Measurements from ENCODE around the gene MCRIP2. TPM values are rescaled to one million over a fixed set of nuclear protein-coding genes. Genes with fewer than 3 reads are reported as not detected.

MCRIP2 gene
- polyA plus RNA-seq, 1 donor from 2014 or later: 29.1 TPM

DNA sequence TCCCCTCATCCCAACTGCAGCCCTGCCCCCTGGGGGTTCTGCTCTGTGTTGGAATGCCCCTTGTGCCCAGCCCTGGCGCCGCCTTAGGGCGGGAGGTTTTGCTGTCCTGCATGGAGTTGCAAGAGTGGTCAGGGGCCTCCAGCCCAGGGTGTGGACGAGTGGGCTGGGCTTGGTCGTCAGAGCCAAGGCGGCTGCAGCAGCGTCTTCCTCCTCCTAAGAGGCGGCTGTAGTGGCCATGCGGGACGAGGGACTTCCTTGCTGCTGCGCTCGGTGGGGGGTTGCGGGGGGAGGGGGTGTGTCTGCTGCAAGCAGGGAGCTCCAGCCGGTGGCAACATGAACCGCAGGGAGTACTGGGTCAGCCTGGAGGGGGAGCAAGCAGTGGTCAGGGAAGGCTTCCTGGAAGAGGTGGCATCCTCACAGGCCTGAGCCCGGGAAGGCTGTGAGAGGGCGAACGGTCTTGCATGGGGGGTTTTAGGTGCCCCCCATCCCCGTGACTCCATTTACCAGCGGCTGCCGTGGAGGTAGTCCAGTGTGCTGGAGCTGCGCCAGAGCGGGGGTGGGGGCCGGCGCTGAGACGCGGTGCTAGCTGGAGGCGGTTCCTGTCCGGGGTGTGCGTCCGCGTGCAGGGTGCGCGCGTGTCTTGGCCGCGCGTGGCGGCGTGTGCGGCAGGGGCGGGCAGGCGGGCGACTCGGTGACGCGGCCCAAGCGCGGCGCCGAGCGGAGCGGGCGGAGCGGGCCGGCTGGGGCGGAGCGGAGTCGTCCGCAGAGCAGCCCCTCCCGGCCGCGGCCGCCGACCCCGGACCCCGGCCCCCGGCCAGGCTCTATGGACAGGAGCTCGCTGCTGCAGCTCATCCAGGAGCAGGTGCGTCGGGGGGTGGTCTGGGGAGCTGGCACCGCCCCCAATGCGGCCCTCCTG lies 33.6 kb downstream of the MCRIP2 start, which contains the start of gene RHBDL1:
TSS of gene RHBDL1 (plus strand) at position 704 of the 916 bp plus-strand sequence. CDS start at position 824, 120 bp downstream.
- H3K79me2 ChIP-seq (replicated peaks; ENCODE audit: insufficient read depth, low read length): no peaks in the 10 kb centered on the region
- TF ChIP-seq, protein P1, sequence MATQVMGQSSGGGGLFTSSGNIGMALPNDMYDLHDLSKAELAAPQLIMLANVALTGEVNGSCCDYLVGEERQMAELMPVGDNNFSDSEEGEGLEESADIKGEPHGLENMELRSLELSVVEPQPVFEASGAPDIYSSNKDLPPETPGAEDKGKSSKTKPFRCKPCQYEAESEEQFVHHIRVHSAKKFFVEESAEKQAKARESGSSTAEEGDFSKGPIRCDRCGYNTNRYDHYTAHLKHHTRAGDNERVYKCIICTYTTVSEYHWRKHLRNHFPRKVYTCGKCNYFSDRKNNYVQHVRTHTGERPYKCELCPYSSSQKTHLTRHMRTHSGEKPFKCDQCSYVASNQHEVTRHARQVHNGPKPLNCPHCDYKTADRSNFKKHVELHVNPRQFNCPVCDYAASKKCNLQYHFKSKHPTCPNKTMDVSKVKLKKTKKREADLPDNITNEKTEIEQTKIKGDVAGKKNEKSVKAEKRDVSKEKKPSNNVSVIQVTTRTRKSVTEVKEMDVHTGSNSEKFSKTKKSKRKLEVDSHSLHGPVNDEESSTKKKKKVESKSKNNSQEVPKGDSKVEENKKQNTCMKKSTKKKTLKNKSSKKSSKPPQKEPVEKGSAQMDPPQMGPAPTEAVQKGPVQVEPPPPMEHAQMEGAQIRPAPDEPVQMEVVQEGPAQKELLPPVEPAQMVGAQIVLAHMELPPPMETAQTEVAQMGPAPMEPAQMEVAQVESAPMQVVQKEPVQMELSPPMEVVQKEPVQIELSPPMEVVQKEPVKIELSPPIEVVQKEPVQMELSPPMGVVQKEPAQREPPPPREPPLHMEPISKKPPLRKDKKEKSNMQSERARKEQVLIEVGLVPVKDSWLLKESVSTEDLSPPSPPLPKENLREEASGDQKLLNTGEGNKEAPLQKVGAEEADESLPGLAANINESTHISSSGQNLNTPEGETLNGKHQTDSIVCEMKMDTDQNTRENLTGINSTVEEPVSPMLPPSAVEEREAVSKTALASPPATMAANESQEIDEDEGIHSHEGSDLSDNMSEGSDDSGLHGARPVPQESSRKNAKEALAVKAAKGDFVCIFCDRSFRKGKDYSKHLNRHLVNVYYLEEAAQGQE (IDR thresholded peaks at IDR 0.05; ENCODE audit: borderline replicate concordance): no peak
- TF ChIP-seq EZH2 (IDR thresholded peaks at IDR 0.05; ENCODE audit: borderline replicate concordance, insufficient read depth, low read length, poor library complexity, severe bottlenecking) (no peak), TAF1 (IDR thresholded peaks at IDR 0.05; ENCODE audit: low read depth) (no peak), SMC3 (conservative IDR thresholded peaks at IDR 0.05; ENCODE audit: poor library complexity) (no peak), EP300 (conservative IDR thresholded peaks at IDR 0.05; ENCODE audit: poor library complexity, severe bottlenecking) (no peak), MXI1 (conservative IDR thresholded peaks at IDR 0.05; ENCODE audit: poor library complexity, severe bottlenecking) (no peak), CTCF (IDR thresholded peaks at IDR 0.05; ENCODE audit: poor library complexity, severe bottlenecking) (no peak), RAD21 (conservative IDR thresholded peaks at IDR 0.05) (no peak), POLR2AphosphoS5 (IDR thresholded peaks at IDR 0.05) (no peak)
- H3K9me2 ChIP-seq (ENCODE audit: insufficient read depth, low read length): no peaks in the 10 kb centered on the region
- no peak within 1 kb of the TSS for H3K9ac ChIP-seq (ENCODE audit: low read length)
- H3K27me3 ChIP-seq (ENCODE audit: insufficient read depth, low read depth, low read length): peaks cover 3% of the 10 kb centered on the region
- no peaks in the 10 kb centered on the region for H4K20me1 ChIP-seq (ENCODE audit: insufficient read depth)
- H3K27ac ChIP-seq (ENCODE audit: low read length): no peak within 1 kb of the TSS
- no peak within 1 kb of the TSS for H3K4me3 ChIP-seq (ENCODE audit: low read length)
- no peaks in the 10 kb centered on the region for H3K36me3 ChIP-seq (ENCODE audit: insufficient read depth, low read length)
- no peaks in the 10 kb centered on the region for H3K9me3 ChIP-seq (ENCODE audit: low read length)
- no peak within 1 kb of the TSS for H2AFZ ChIP-seq (ENCODE audit: low read depth, low read length)
- no peak within 1 kb of the TSS for H3K4me2 ChIP-seq (ENCODE audit: low read length)
- H3F3A ChIP-seq (ENCODE audit: insufficient read depth, low read length, poor library complexity, severe bottlenecking): no peaks in the 10 kb centered on the region

GRCh38 chr16:675884-676564 lies 34.4 kb downstream of the MCRIP2 start:
- peaks cover 3% of the 10 kb centered on the region for H3K27me3 ChIP-seq (ENCODE audit: insufficient read depth, low read depth, low read length)
- H3K36me3 ChIP-seq (ENCODE audit: insufficient read depth, low read length): no peaks in the 10 kb centered on the region
- no peaks in the 10 kb centered on the region for H3K9me3 ChIP-seq (ENCODE audit: low read length)
- no peak for TF ChIP-seq POLR2AphosphoS5 (IDR thresholded peaks at IDR 0.05)
- no peak for TF ChIP-seq MXI1 (conservative IDR thresholded peaks at IDR 0.05; ENCODE audit: poor library complexity, severe bottlenecking)
- no peak for TF ChIP-seq EP300 (conservative IDR thresholded peaks at IDR 0.05; ENCODE audit: poor library complexity, severe bottlenecking)
- TF ChIP-seq TAF1 (IDR thresholded peaks at IDR 0.05; ENCODE audit: low read depth): no peak
- TF ChIP-seq CTCF (IDR thresholded peaks at IDR 0.05; ENCODE audit: poor library complexity, severe bottlenecking): no peak
- no peak for TF ChIP-seq EZH2 (IDR thresholded peaks at IDR 0.05; ENCODE audit: borderline replicate concordance, insufficient read depth, low read length, poor library complexity, severe bottlenecking)
- TF ChIP-seq, protein P1 (IDR thresholded peaks at IDR 0.05; ENCODE audit: borderline replicate concordance): no peak
- TF ChIP-seq SMC3 (conservative IDR thresholded peaks at IDR 0.05; ENCODE audit: poor library complexity): no peak
- no peak for TF ChIP-seq RAD21 (conservative IDR thresholded peaks at IDR 0.05)
- H2AFZ ChIP-seq (ENCODE audit: low read depth, low read length): no peak overlapping the region
- H4K20me1 ChIP-seq (ENCODE audit: insufficient read depth): peaks cover 1% of the 10 kb centered on the region
- peaks cover 2% of the 10 kb centered on the region for H3K79me2 ChIP-seq (replicated peaks; ENCODE audit: insufficient read depth, low read length)
- H3K4me2 ChIP-seq (ENCODE audit: low read length): no peak overlapping the region
- no peaks in the 10 kb centered on the region for H3F3A ChIP-seq (ENCODE audit: insufficient read depth, low read length, poor library complexity, severe bottlenecking)
- H3K27ac ChIP-seq (ENCODE audit: low read length): no peak overlapping the region
- H3K4me3 ChIP-seq (ENCODE audit: low read length): no peak overlapping the region
- H3K9me2 ChIP-seq (ENCODE audit: insufficient read depth, low read length): no peaks in the 10 kb centered on the region
- no peak overlapping the region for H3K9ac ChIP-seq (ENCODE audit: low read length)

Data from neural cell (in vitro differentiated cells).